Psoas muscle (tissue), 8 donors: ENCODE results near the gene CFAP74. TPM values are rescaled to one million over a fixed set of nuclear protein-coding genes. Genes with fewer than 3 reads are reported as not detected.

Source experiments
- ATAC-seq, 4 donors: fragments of 200-7000 bp; cut with Tn5 transposase; one replicate each; pipeline ENCODE4 v1.9.1; 2020; ENCODE audit warnings: moderate library complexity in 3 of 4, mild to moderate bottlenecking in 2 of 4
- DNase-seq, 2 donors: peaks; one replicate each; pipeline ENCODE4 v3.0.0-alpha.2; 2020
- H3K27ac ChIP-seq: fragments of 200-600 bp; one replicate; pipeline ENCODE4 v1.8.0; 2022
- H3K27me3 ChIP-seq, 3 donors: fragments of 200-600 bp in 1 of 3; one replicate each; pipeline versions ENCODE4 v1.6.1 to v1.8.0; 2013 to 2022; ENCODE audit warnings: low read length in 2 of 3, mild to moderate bottlenecking in 2 of 3, moderate library complexity in 1 of 3; ENCODE audit not compliant: insufficient read depth in 3 of 3
- H3K36me3 ChIP-seq, 2 donors: fragments of 200-600 bp in 1 of 2; one replicate each; pipeline versions ENCODE4 v1.6.1 to v1.8.0; 2013 to 2022; ENCODE audit warnings: low read depth in 1 of 2, mild to moderate bottlenecking in 1 of 2, moderate library complexity in 1 of 2; ENCODE audit not compliant: insufficient read depth in 1 of 2
- H3K4me1 ChIP-seq: fragments of 200-600 bp; one replicate; pipeline ENCODE4 v1.8.0; 2022
- H3K4me3 ChIP-seq: fragments of 200-600 bp; one replicate; pipeline ENCODE4 v1.8.0; 2022; ENCODE audit warnings: mild to moderate bottlenecking
- H3K9me3 ChIP-seq: fragments of 200-600 bp; one replicate; pipeline ENCODE4 v1.8.0; 2022
- WGBS, 3 donors: extraction: QIAGEN DNeasy Blood & Tissue Kit; methylation state at CpG; one replicate each; pipeline versions ENCODE4 v1.1.6 to v1.1.7; 2013; 5-methylcytosine and 5-hydroxymethylcytosine counted together
- intact Hi-C, 2 donors: fragments of 100-400 bp; cut with DNase I; formaldehyde crosslinking; loops; one replicate each; pipeline versions ENCODE4 v1.11.0 to v1.14.2; 2022
- polyA plus RNA-seq, 3 donors: library from polyadenylated mRNA; stranded (reverse); fragments of 200-250 nt; gene quantifications; one replicate each; pipeline ENCODE4 v1.2.3, GENCODE V29; 2013
- total RNA-seq, 4 donors: library from RNA; stranded (reverse); fragmentation: NEBNext Ultra II Directional in 2 of 4; extraction: Animal tissue kit (Norgen Biotek cat#: 25700) in 2 of 4; gene quantifications; one replicate each; pipeline versions ENCODE4 v1.2.1 to v1.2.4, GENCODE V29; 2021 to 2023
- TF ChIP-seq, protein P1 (sequence below): fragments of 200-600 bp; IDR thresholded peaks from one replicate; pipeline ENCODE4 v1.8.0; 2022; ENCODE audit warnings: antibody characterized with exemption
- donor health status: healthy with polysubstance abuse.
- donor health status: DM: no; HTN: no; CAD: no; lungs with moderate emphysema.
- donor health status: Bipolar disorder and iron deficiency.
- donor health status: healthy.
- donor health status: DM: yes; HTN: yes; CAD: no.
- donor health status: DM: no; HTN: no; CAD: no.
- donor health status: DM: no; HTN: no; CAD: no.
- donor health status: DM: yes; HTN: yes; CAD: no.

CFAP74 gene
- total and polyA plus RNA-seq, 7 donors: 0.01 to 0.05 TPM; not detected in 5

DNA sequence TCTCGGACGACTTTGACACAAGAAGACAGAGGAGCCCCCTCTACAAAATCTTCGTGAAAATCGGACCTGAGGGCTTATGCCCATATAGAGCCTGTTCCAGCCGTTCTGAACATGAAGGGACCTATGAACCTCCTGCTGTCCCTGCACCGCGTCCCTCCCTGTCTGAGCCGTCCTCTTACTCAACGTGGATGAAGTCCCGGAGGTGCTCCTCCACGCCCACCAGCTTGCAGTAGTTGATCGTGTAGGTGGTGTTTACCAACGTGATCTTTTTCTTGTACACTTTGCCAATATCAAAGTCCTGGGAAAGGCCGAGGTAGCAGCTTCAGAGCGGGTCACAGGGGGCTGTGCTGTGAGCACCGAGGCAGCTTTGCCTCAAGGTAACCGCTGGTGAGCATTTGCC, 40.0 kb downstream of the CFAP74 start:
- 79 to 83% (median 79%) methylated on average over 17 of the region's 17 CpGs for WGBS, 3 donors
- intact Hi-C loops: loop anchor here in 1 of 2 donors (5.0 kb wide), 1 partner anchor 84 kb away; no protein-coding TSS in a partner anchor
- TF ChIP-seq, protein P1, sequence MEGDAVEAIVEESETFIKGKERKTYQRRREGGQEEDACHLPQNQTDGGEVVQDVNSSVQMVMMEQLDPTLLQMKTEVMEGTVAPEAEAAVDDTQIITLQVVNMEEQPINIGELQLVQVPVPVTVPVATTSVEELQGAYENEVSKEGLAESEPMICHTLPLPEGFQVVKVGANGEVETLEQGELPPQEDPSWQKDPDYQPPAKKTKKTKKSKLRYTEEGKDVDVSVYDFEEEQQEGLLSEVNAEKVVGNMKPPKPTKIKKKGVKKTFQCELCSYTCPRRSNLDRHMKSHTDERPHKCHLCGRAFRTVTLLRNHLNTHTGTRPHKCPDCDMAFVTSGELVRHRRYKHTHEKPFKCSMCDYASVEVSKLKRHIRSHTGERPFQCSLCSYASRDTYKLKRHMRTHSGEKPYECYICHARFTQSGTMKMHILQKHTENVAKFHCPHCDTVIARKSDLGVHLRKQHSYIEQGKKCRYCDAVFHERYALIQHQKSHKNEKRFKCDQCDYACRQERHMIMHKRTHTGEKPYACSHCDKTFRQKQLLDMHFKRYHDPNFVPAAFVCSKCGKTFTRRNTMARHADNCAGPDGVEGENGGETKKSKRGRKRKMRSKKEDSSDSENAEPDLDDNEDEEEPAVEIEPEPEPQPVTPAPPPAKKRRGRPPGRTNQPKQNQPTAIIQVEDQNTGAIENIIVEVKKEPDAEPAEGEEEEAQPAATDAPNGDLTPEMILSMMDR: no peak
- H3K27ac ChIP-seq: no peak overlapping the region
- no peaks in the 10 kb centered on the region for H3K4me1 ChIP-seq
- H3K36me3 ChIP-seq: no peaks in the 10 kb centered on the region
- H3K9me3 ChIP-seq: no peaks in the 10 kb centered on the region
- H3K27me3 ChIP-seq: peaks cover 0 to 97% (median 17%) of the 10 kb centered on the region in 3 donors
- DNase-seq: no peak
- no peak for ATAC-seq
- no peak overlapping the region for H3K4me3 ChIP-seq

DNA sequence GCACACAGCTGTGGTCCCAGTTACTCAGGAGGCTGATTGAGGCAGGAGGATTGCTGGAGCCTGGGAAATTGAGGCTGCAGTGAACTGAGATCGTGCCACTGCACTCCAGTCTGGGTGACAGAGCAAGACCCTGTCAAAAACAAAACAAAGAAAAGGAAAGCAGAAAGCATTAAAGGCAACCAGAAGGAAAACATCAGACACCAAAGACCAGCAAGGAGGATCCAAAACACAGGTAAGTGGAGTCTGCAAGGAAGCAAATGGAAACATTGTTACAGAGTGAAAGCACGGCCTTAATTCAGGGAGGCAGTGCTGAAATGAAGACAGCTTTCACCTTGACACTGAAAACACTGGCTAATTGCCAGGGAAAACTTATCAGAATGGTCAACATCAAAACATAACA, 40.8 kb downstream of the CFAP74 start:
- Histone ChIP-seq H3K9me3 (no peaks in the 10 kb centered on the region), H3K36me3 (no peaks in the 10 kb centered on the region), H3K4me1 (no peaks in the 10 kb centered on the region), H3K27me3 (peaks cover 0 to 97% (median 20%) of the 10 kb centered on the region in 3 donors), H3K4me3 (no peak overlapping the region), H3K27ac (no peak overlapping the region)
- WGBS, 3 donors: 66 to 75% (median 69%) methylated on average over 2 of the region's 2 CpGs
- intact Hi-C loops: loop anchor here in 1 of 2 donors (5.0 kb wide), 1 partner anchor 85 kb away; no protein-coding TSS in a partner anchor
- DNase-seq (no peak), ATAC-seq (no peak)
- TF ChIP-seq, protein P1: no peak

DNA sequence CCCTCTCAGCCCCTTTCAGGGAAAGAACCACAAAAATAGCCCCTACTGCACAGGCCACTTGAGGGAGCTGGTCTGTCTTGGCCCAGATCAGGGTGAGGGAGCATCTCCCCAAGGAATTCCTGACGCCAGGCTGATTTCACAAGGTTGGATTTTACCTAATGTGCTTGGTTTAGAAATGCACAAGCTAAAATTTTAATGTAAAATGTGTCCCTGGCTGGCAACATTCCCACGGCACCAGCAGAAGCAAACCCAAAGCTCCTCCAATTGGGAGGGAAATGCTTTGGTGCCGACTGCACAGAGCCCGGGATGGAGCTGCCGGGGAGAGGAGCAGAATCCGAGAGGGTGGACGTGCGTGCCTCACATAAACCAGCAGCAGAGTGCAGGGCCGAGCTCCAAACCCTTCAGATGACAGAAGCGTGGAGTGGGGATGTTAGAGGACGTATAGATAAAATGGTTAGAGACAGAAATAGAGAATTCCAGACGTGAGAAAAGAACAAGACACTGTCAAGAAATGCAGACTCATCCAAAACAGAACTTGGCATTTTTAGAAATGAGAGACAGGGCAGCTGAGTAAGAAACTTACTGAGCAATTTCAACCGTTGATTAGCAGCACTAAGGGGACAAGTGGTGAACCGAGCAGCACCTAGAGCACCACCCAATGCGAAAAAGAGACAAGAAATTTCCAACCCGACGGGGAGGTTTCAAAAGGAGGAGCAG, 42.9 kb downstream of the CFAP74 start:
- TF ChIP-seq, protein P1: no peak
- WGBS, 3 donors: 32 to 39% (median 36%) methylated on average over 17 of the region's 17 CpGs
- Histone ChIP-seq H3K27ac (no peak overlapping the region), H3K27me3 (peaks cover 0 to 98% (median 15%) of the 10 kb centered on the region in 3 donors), H3K9me3 (no peaks in the 10 kb centered on the region), H3K4me1 (no peaks in the 10 kb centered on the region), H3K36me3 (no peaks in the 10 kb centered on the region), H3K4me3 (no peak overlapping the region)
- DNase-seq (no peak), ATAC-seq (no peak)
- intact Hi-C loops: loop anchor here (2.0 to 5.0 kb wide), 2 partner anchors 84 to 87 kb away; no protein-coding TSS in a partner anchor

DNA sequence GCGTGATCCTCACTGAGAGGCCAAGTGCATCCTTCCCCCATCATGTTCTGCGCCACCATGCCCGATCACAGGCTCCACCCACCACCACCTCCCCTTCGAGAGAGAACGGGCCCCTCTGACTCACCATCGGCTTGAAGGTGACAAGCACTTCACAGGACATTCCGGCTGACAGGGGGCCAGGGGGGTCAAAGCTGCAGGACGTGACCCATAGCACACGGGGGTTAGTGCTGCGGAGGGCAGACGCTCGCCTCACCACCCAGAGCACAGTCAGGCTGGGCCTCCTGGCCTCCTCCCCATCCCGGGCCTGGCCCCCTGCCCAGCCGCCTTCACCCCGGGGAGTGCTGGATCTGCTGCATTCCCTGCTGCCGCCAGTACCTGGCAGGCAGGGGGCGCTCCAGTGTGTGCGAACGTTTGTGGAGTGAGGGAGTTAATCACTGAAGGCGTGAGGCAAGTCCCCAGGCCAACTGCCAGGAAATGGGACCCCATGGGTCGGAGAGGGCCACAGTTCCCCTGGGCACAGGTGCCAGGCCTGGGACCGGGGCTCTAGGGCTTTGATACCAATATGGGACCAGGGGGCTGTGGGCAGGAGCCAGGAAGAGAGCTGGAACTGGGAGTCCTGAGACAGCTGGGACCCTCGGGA, 43.6 kb downstream of the CFAP74 start:
- no peaks in the 10 kb centered on the region for H3K36me3 ChIP-seq
- TF ChIP-seq, protein P1: peak; percentile 58
- no peaks in the 10 kb centered on the region for H3K4me1 ChIP-seq
- DNase-seq (peak; percentile 79 to 80), ATAC-seq (peak; percentile 40 to 69 (median 62))
- H3K9me3 ChIP-seq: no peaks in the 10 kb centered on the region
- intact Hi-C loops: loop anchor here (2.0 to 5.0 kb wide), 2 partner anchors 85 to 87 kb away; no protein-coding TSS in a partner anchor
- peaks cover 0 to 95% (median 15%) of the 10 kb centered on the region in 3 donors for H3K27me3 ChIP-seq
- H3K27ac ChIP-seq: no peak overlapping the region
- 4 to 5% (median 5%) methylated on average over 22 to 23 of the region's 23 CpGs for WGBS, 3 donors
- H3K4me3 ChIP-seq: no peak overlapping the region
